ENCODE measurements around the gene SNX9.
"Not testable (repeated sequence)": the region's sequence is repeated elsewhere in the genome, so short reads cannot be mapped to it uniquely, and the experiment has no call there.

The SNX9 gene

DNA sequence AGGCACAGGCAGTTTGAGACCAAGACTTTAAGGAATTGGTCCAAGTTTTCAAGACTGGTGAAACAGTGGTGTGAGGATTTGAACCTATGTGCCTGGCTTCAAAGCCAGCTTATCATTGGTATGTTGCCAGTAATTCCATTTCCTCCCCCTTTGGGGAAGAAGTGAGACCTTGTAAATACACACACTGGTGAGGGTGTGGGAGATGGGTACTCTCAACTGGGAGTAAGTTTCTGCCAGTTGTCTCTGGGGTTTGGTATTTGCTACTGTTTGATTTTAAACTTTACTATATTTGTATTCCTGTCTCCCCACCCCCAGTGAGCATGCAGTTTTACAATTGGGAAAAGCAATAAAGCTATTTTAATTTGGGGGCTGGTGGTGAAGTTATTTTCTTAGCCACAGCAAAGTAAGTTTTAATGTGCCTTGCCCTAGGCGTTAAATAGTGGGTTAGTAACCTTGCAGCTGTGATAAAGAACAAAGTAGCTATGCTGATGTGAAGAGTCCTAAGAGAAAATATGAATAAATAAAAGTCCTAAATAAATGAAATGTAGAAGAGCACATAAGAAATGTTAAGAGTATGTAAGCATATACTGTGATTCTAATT, 31.0 kb downstream of the SNX9 start:
- Mint-ChIP-seq H3K36me3 (ENCODE audit: low read depth) (peaks cover 43% of the 10 kb centered on the region), H3K4me1 (peaks cover 14% of the 10 kb centered on the region), H3K27ac (no peak overlapping the region), H3K4me3 (no peak overlapping the region), H3K9me3 (peaks cover 57% of the 10 kb centered on the region), H3K27me3 (ENCODE audit: low read depth, poor library complexity) (no peaks in the 10 kb centered on the region)
- TF ChIP-seq, protein P1, sequence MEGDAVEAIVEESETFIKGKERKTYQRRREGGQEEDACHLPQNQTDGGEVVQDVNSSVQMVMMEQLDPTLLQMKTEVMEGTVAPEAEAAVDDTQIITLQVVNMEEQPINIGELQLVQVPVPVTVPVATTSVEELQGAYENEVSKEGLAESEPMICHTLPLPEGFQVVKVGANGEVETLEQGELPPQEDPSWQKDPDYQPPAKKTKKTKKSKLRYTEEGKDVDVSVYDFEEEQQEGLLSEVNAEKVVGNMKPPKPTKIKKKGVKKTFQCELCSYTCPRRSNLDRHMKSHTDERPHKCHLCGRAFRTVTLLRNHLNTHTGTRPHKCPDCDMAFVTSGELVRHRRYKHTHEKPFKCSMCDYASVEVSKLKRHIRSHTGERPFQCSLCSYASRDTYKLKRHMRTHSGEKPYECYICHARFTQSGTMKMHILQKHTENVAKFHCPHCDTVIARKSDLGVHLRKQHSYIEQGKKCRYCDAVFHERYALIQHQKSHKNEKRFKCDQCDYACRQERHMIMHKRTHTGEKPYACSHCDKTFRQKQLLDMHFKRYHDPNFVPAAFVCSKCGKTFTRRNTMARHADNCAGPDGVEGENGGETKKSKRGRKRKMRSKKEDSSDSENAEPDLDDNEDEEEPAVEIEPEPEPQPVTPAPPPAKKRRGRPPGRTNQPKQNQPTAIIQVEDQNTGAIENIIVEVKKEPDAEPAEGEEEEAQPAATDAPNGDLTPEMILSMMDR (IDR thresholded peaks at IDR 0.05): no peak
- no peak for DNase-seq

DNA sequence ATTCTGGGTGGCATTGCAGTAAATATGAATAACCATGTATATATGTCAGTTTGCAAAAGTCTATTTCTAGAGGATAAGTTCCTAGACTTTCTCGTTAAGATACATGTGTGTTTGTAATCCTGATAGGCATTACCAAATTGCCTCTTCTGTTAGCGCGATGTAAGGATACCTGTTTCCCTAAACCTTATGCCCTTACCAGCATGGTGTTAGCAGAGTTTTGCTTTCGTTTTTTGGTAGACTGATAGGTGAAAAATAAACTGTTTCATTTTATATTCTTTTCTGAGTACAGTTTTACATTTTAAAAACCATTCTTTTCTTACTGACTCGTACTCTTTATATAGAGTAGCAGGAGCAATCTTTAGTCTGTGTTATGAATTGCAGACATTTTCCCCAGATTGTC, 32.3 kb downstream of the SNX9 start:
- peaks cover 11% of the 10 kb centered on the region for H3K4me1 Mint-ChIP-seq
- H3K36me3 Mint-ChIP-seq (ENCODE audit: low read depth): peaks cover 39% of the 10 kb centered on the region
- no peak for DNase-seq
- H3K27me3 Mint-ChIP-seq (ENCODE audit: low read depth, poor library complexity): no peaks in the 10 kb centered on the region
- TF ChIP-seq, protein P1 (IDR thresholded peaks at IDR 0.05): no peak
- H3K4me3 Mint-ChIP-seq: no peak overlapping the region
- H3K9me3 Mint-ChIP-seq: peaks cover 57% of the 10 kb centered on the region
- H3K27ac Mint-ChIP-seq: no peak overlapping the region

DNA sequence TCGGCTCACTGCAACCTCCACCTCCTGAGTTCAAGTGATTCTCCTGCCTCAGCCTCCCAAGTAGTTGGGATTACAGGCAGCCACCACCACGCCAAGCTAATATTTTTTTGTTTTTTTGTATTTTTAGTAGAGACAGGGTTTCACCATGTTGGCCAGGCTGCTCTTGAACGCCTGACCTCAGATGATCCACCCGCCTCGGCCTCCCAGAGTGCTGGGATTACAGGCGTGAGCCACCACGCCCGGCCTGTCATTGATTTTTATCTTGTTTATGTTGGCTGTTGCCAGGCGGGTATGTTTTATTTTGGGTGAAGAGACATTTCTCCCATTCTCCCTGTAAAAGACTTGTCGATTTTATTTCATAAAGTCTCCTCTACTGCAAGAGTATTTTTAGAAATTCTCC, 32.8 kb downstream of the SNX9 start:
- peaks cover 57% of the 10 kb centered on the region for H3K9me3 Mint-ChIP-seq
- not testable (repeated sequence) for DNase-seq; H3K27ac Mint-ChIP-seq; H3K27me3 Mint-ChIP-seq (ENCODE audit: low read depth, poor library complexity); H3K4me3 Mint-ChIP-seq
- H3K36me3 Mint-ChIP-seq (ENCODE audit: low read depth): peaks cover 38% of the 10 kb centered on the region
- H3K4me1 Mint-ChIP-seq: peaks cover 15% of the 10 kb centered on the region

DNA sequence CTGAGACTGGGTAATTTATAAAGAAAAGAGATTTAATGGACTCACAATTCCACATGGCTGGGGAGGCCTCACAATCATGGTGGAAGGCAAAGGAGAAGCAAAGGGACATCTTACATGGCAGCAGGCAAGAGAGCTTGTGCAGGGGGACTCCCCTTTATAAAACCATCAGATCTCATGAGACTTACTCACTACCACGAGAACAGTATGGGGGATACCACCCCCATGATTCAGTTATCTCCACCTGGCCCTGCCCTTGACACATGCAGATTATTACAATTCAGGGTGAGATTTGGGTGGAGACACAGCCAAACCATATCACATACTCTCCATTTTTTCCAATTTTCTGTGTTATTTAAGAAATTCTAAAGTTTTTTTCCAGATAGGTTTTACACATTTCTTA, 35.6 kb downstream of the SNX9 start:
- not testable (repeated sequence) for H3K4me3 Mint-ChIP-seq; H3K27ac Mint-ChIP-seq; DNase-seq; H3K27me3 Mint-ChIP-seq (ENCODE audit: low read depth, poor library complexity)
- Mint-ChIP-seq H3K4me1 (peaks cover 44% of the 10 kb centered on the region), H3K36me3 (ENCODE audit: low read depth) (peaks cover 28% of the 10 kb centered on the region), H3K9me3 (peaks cover 35% of the 10 kb centered on the region)

DNA sequence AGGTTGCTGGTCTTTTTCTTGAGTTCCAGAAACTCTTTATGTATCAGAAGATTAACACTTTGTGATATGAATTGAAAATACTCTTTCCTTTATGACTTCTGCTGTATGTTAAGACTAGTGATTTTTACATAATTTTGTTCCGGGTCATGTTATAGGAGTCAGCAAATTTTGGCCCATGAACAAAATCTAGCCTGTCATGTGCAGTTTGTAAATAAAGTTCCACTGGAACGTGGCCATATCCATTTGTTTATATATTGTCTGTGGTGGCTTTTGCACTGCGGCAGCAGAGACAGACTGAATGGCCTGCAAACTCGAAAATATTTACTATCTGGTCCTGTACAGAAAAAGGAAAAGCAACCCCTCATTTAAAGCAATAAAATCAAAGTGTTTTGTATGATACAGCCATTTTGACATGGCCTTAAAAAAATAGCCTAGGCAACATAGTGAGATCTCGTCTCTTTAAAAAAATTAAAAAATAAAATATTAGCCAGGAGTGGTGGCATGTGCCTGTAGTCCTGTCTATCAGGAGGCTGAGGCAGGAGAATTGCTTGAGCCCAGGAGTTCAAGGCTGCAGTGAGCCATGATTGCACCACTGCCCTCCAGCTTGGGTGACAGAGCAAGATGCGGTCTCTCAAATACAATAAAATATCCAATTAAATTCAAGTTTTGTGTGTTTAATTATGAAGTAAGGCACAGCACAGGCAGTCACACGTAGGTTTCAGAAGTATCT, 36.9 kb downstream of the SNX9 start:
- peaks cover 44% of the 10 kb centered on the region for H3K4me1 Mint-ChIP-seq
- peaks cover 29% of the 10 kb centered on the region for H3K36me3 Mint-ChIP-seq (ENCODE audit: low read depth)
- TF ChIP-seq, protein P1 (IDR thresholded peaks at IDR 0.05): no peak

DNA sequence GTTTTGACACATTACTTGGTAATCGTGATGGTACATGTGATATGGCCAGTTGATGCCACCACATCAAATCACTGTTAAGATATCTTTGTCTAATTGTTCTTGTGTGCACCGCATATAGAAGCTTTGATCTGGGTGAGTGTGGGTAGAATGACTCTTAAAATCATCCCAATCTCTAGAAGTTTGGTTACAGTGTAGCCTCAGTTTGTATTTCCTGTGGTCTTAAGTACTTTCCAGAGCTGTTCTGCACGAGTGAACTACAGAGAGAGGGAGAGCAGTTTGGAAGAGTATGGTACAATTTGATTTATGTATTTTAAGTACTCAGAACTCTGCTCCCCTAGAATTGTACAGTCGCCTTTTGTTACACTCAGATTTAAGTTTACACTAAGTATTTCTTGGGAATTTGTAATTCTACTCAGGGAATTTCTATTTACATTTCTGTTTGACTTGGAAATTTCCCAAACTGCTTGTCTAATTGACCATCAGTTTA, 37.5 kb downstream of the SNX9 start:
- peaks cover 16% of the 10 kb centered on the region for H3K9me3 Mint-ChIP-seq
- no peak for DNase-seq

More for the DNA sequence above, 36.9 kb downstream of the SNX9 start:
- Mint-ChIP-seq H3K9me3 (peaks cover 22% of the 10 kb centered on the region), H3K27me3 (ENCODE audit: low read depth, poor library complexity) (no peaks in the 10 kb centered on the region), H3K27ac (no peak overlapping the region), H3K4me3 (no peak overlapping the region)
- DNase-seq: no peak

More for the DNA sequence above, 37.5 kb downstream of the SNX9 start:
- peak overlapping the region; percentile 74 for H3K27ac Mint-ChIP-seq
- peaks cover 26% of the 10 kb centered on the region for H3K36me3 Mint-ChIP-seq (ENCODE audit: low read depth)
- H3K4me3 Mint-ChIP-seq: no peak overlapping the region
- no peaks in the 10 kb centered on the region for H3K27me3 Mint-ChIP-seq (ENCODE audit: low read depth, poor library complexity)
- peaks cover 46% of the 10 kb centered on the region for H3K4me1 Mint-ChIP-seq
- TF ChIP-seq, protein P1 (IDR thresholded peaks at IDR 0.05): no peak
